Activated CD4-positive, alpha-beta T cell treated with anti-CD3 and anti-CD28 coated beads, Interleukin-2, amount 10 ng/mL, durations not matched to agents 24 days and 14 days (primary cell): Measurements from ENCODE around the gene LRP8. TPM values are rescaled to one million over a fixed set of nuclear protein-coding genes. Genes with fewer than 3 reads are reported as not detected.
A peak's percentile ranks its signal among the peaks of the same experiment; 100 is the strongest.
"Not testable (repeated sequence)": the region's sequence is repeated elsewhere in the genome, so short reads cannot be mapped to it uniquely, and the experiment has no call there.

ENCODE experiments used
- DNase-seq: peaks from one replicate; pipeline ENCODE4 v3.0.0; 2022
- H3K27ac Mint-ChIP-seq: one replicate; pipeline ENCODE4 v1.8.0; 2022; ENCODE audit warnings: mild to moderate bottlenecking, mixed read lengths
- H3K27me3 Mint-ChIP-seq: one replicate; pipeline ENCODE4 v1.8.0; 2022; ENCODE audit warnings: mixed read lengths
- H3K36me3 Mint-ChIP-seq: one replicate; pipeline ENCODE4 v1.8.0; 2022; ENCODE audit warnings: low read depth, mild to moderate bottlenecking, mixed read lengths
- H3K4me1 Mint-ChIP-seq: one replicate; pipeline ENCODE4 v1.8.0; 2021; ENCODE audit warnings: mixed read lengths
- H3K4me3 Mint-ChIP-seq: one replicate; pipeline ENCODE4 v1.8.0; 2022; ENCODE audit warnings: mild to moderate bottlenecking, moderate library complexity, mixed read lengths
- H3K9me3 Mint-ChIP-seq: one replicate; pipeline ENCODE4 v1.8.0; 2021; ENCODE audit warnings: mixed read lengths
- intact Hi-C: fragments of 100-400 bp; cut with micrococcal nuclease; formaldehyde crosslinking; loops from one replicate; pipeline ENCODE4 v1.15.1; 2023
- total RNA-seq: library from RNA; stranded (reverse); gene quantifications from 2 replicates; pipeline ENCODE4 v1.2.3, GENCODE V29; 2022

LRP8 gene
- total RNA-seq, 1 donor from 2014 or later: 81.6 TPM

GRCh38 chr1:53293123-53293522, 34.7 kb downstream of the LRP8 start:
- peak overlapping the region; percentile 29 for H3K4me3 Mint-ChIP-seq
- intact Hi-C loops: loop anchor here (5.0 kb wide), 2 partner anchors 46 to 99 kb away; no protein-coding TSS in a partner anchor
- peak; percentile 64 for DNase-seq
- H3K4me1 Mint-ChIP-seq: peaks cover 41% of the 10 kb centered on the region
- H3K9me3 Mint-ChIP-seq: no peaks in the 10 kb centered on the region
- no peaks in the 10 kb centered on the region for H3K27me3 Mint-ChIP-seq
- H3K36me3 Mint-ChIP-seq: peaks cover 12% of the 10 kb centered on the region
- peak overlapping the region; percentile 53 for H3K27ac Mint-ChIP-seq

GRCh38 chr1:53292690-53293089, 35.2 kb downstream of the LRP8 start:
- Mint-ChIP-seq H3K36me3 (peaks cover 13% of the 10 kb centered on the region), H3K9me3 (no peaks in the 10 kb centered on the region), H3K27me3 (no peaks in the 10 kb centered on the region), H3K27ac (peak overlapping the region; percentile 82), H3K4me1 (peaks cover 39% of the 10 kb centered on the region), H3K4me3 (peak overlapping the region; percentile 28)
- intact Hi-C loops: loop anchor here (5.0 kb wide), 2 partner anchors 45 to 100 kb away; no protein-coding TSS in a partner anchor
- no peak for DNase-seq

DNA sequence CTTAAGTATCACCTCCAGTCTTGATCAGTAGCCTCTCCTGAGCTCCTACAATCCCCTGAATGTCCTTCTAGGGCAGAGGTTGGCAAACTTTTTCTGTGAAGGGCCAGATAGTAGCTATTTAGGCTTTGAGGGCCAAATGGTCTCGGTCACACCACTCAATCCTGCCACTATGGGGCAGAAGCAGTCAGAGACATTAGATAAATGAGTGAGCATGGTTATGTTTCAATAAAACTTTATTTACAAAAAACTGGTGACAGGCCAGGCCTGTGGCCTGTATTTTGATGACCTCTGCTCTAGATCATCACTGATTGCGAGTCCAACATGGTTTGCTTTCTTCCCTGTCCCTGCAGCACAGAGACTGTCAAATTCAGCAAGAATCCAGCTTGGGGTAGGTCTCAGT, 36.3 kb downstream of the LRP8 start:
- no peaks in the 10 kb centered on the region for H3K27me3 Mint-ChIP-seq
- no peak overlapping the region for H3K4me3 Mint-ChIP-seq
- H3K27ac Mint-ChIP-seq: peak overlapping the region; percentile 54
- H3K4me1 Mint-ChIP-seq: peaks cover 38% of the 10 kb centered on the region
- H3K36me3 Mint-ChIP-seq: peaks cover 19% of the 10 kb centered on the region
- intact Hi-C loops: loop anchor here (5.0 kb wide), 2 partner anchors 44 to 101 kb away; no protein-coding TSS in a partner anchor
- no peaks in the 10 kb centered on the region for H3K9me3 Mint-ChIP-seq
- DNase-seq: no peak

DNA sequence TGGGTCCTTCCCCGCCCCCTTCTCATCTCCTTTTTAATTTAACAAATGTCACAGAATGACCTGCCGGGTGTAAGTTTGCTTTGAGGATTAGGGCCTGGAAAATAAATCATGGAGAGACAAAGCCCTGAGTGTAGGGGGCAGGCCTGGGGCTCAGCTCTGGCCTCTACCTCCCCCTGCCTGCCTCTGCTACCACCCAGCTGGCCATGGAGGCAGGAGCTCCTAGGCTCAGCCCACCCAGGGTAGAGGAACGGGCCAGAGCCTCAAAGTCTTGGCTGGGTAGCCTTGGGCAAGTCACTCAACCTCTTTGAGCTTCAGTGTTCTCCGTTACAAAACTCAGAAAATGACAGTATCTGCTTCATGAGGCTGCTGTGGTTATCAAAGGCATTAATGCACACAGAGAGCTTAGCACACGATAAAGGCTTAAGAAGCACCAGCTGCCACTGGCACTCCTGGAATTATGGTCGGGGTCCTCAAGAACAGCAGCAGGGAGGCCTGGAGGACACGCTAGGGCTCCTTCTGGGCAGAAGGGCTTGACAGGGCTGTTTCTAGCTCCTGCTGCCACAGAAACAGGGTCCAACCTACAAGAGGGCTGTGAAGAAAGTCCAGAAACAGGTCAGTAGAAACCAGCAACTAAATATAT, 39.0 kb downstream of the LRP8 start:
- Mint-ChIP-seq H3K4me1 (peaks cover 21% of the 10 kb centered on the region), H3K9me3 (no peaks in the 10 kb centered on the region), H3K36me3 (peaks cover 25% of the 10 kb centered on the region), H3K27ac (no peak overlapping the region), H3K4me3 (no peak overlapping the region), H3K27me3 (no peaks in the 10 kb centered on the region)
- intact Hi-C loops: no loop called here
- no peak for DNase-seq

- no peak for DNase-seq
- Mint-ChIP-seq H3K4me1 (peaks cover 16% of the 10 kb centered on the region), H3K36me3 (peaks cover 25% of the 10 kb centered on the region), H3K9me3 (no peaks in the 10 kb centered on the region), H3K27ac (no peak overlapping the region), H3K27me3 (no peaks in the 10 kb centered on the region), H3K4me3 (no peak overlapping the region)
- intact Hi-C loops: no loop called here
Observed at GRCh38 chr1:53288002-53288789, 39.7 kb downstream of the LRP8 start.

- Mint-ChIP-seq H3K27ac (peak overlapping the region; percentile 53), H3K27me3 (no peaks in the 10 kb centered on the region), H3K4me1 (peaks cover 6% of the 10 kb centered on the region), H3K4me3 (no peak overlapping the region), H3K9me3 (no peaks in the 10 kb centered on the region), H3K36me3 (peaks cover 28% of the 10 kb centered on the region)
- intact Hi-C loops: no loop called here
- no peak for DNase-seq
Observed at GRCh38 chr1:53286955-53287354, 40.9 kb downstream of the LRP8 start.

- intact Hi-C loops: no loop called here
- no peak for DNase-seq
- Mint-ChIP-seq H3K27ac (no peak overlapping the region), H3K4me3 (no peak overlapping the region), H3K9me3 (no peaks in the 10 kb centered on the region), H3K27me3 (no peaks in the 10 kb centered on the region), H3K4me1 (peaks cover 2% of the 10 kb centered on the region), H3K36me3 (peaks cover 35% of the 10 kb centered on the region)
Observed at GRCh38 chr1:53285969-53286760, 41.7 kb downstream of the LRP8 start.

GRCh38 chr1:53285546-53285945, 42.3 kb downstream of the LRP8 start:
- Mint-ChIP-seq H3K4me1 (peaks cover 2% of the 10 kb centered on the region), H3K4me3 (no peak overlapping the region), H3K27ac (no peak overlapping the region), H3K27me3 (no peaks in the 10 kb centered on the region), H3K9me3 (no peaks in the 10 kb centered on the region), H3K36me3 (peaks cover 40% of the 10 kb centered on the region)
- DNase-seq: no peak
- intact Hi-C loops: no loop called here

DNA sequence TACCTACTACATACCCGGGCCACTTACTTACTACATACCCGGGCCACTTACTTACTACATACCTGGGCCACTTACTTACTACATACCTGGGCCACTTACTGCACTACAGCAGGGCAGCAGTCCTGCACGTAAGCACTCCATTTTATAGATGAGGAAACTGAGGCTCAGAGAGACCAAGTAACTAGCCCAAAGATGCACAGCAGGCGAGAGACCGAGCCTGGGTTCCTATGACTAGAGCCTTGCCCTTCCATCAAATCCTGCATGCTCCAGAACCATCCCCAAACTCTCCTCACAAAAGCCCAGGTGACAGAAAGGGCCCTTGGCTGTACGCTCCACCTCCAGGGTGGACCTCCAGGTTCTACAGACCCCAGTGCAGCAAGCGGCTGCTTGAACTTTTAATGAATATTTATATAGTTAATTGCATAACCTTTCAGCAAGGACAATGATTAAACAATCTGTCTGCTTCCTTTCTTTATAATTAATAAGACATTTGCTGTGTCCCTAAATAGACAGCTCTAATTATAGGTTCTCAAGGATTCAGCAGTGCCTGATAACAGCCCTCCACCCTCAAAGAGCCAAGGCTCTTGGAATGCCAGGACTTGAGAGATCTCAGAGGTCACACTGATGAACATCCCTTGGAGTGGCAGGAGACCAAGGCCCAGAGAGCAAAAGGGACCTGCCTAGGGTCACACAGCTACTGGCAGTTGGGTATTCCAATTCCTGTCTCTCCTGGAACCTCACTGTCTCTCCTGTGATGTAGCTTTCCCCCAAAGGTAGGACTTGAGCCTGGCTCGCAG, 43.4 kb downstream of the LRP8 start:
- peaks cover 40% of the 10 kb centered on the region for H3K36me3 Mint-ChIP-seq
- intact Hi-C loops: no loop called here
- H3K27me3 Mint-ChIP-seq: no peaks in the 10 kb centered on the region
- no peak overlapping the region for H3K4me3 Mint-ChIP-seq
- no peaks in the 10 kb centered on the region for H3K9me3 Mint-ChIP-seq
- peaks cover 2% of the 10 kb centered on the region for H3K4me1 Mint-ChIP-seq
- no peak for DNase-seq
- H3K27ac Mint-ChIP-seq: peak overlapping the region; percentile 41

DNA sequence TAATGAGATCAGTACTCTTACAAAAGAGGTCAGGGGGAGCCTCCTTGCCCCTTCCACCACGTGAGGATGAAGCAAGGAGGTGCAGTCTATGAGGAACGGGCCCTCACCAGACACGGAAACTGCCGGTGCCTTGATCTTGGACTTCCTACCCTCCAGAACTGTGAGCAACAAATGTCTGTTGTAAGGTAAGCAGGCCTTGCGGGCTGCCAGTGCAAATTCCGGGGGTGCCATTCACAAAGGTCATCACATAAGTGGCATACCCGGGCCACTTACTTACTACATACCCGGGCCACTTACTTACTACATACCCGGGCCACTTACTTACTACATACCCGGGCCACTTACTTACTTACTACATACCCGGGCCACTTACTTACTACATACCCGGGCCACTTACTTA, 44.7 kb downstream of the LRP8 start:
- H3K27me3 Mint-ChIP-seq, H3K9me3 Mint-ChIP-seq, intact Hi-C loops, H3K4me3 Mint-ChIP-seq, H3K4me1 Mint-ChIP-seq, H3K27ac Mint-ChIP-seq, DNase-seq: not testable (repeated sequence)
- peaks cover 37% of the 10 kb centered on the region for H3K36me3 Mint-ChIP-seq

- H3K27ac Mint-ChIP-seq: peak overlapping the region; percentile 49
- intact Hi-C loops: no loop called here
- H3K4me1 Mint-ChIP-seq: peaks cover 5% of the 10 kb centered on the region
- H3K4me3 Mint-ChIP-seq: no peak overlapping the region
- H3K36me3 Mint-ChIP-seq: peaks cover 32% of the 10 kb centered on the region
- H3K9me3 Mint-ChIP-seq: no peaks in the 10 kb centered on the region
- H3K27me3 Mint-ChIP-seq: no peaks in the 10 kb centered on the region
- DNase-seq: no peak
Observed at GRCh38 chr1:53281133-53281532, 46.7 kb downstream of the LRP8 start.

DNA sequence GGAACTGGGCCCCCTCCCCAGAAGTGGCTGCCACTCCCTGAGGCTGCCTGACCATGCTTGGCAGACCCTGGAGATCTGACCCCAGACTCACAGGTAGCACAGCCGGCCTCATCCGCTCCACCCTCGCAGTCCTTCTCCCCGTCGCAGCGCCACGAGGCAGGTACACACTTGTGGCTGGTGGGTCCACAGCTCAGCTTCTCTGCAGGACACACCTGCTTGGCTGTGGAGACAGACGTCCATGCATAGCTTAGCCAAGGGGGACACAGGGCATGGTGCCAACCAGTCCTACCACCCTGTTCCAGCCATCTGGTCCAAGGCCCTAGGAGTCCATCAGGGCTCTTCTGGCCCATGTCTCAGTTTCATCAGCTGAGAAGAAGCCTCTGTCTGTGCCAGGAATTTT, 47.4 kb downstream of the LRP8 start:
- Mint-ChIP-seq H3K27me3 (no peaks in the 10 kb centered on the region), H3K4me3 (no peak overlapping the region), H3K27ac (no peak overlapping the region), H3K9me3 (no peaks in the 10 kb centered on the region), H3K4me1 (peaks cover 5% of the 10 kb centered on the region), H3K36me3 (peaks cover 36% of the 10 kb centered on the region)
- intact Hi-C loops: no loop called here
- no peak for DNase-seq
